Nephron progenitor cell (in vitro differentiated cells): ENCODE results near the gene SNAP23.

Experiments
- DNase-seq: peaks from one replicate; pipeline ENCODE4 v3.0.0; 2021
- H3K27ac Mint-ChIP-seq: 2 replicates; pipeline ENCODE4 v1.8.0; 2021; ENCODE audit warnings: mild to moderate bottlenecking, moderate library complexity, mixed read lengths
- H3K27me3 Mint-ChIP-seq: 2 replicates; pipeline ENCODE4 v1.8.0; 2021; ENCODE audit warnings: mild to moderate bottlenecking, low read depth, mixed read lengths; ENCODE audit not compliant: poor library complexity
- H3K36me3 Mint-ChIP-seq: 2 replicates; pipeline ENCODE4 v1.8.0; 2021; ENCODE audit warnings: low read depth, mixed read lengths
- H3K4me1 Mint-ChIP-seq: 2 replicates; pipeline ENCODE4 v1.8.0; 2021; ENCODE audit warnings: mixed read lengths
- H3K4me3 Mint-ChIP-seq: 2 replicates; pipeline ENCODE4 v1.8.0; 2021; ENCODE audit warnings: mild to moderate bottlenecking, moderate library complexity, mixed read lengths
- H3K9me3 Mint-ChIP-seq: 2 replicates; pipeline ENCODE4 v1.8.0; 2021; ENCODE audit warnings: mild to moderate bottlenecking, moderate library complexity, mixed read lengths
- TF ChIP-seq, protein P1 (sequence below): fragments of 200-600 bp; sonication (generic); IDR thresholded peaks from 2 replicates; pipeline ENCODE4 v1.5.0; 2021; ENCODE audit warnings: antibody characterized with exemption

SNAP23 gene

DNA sequence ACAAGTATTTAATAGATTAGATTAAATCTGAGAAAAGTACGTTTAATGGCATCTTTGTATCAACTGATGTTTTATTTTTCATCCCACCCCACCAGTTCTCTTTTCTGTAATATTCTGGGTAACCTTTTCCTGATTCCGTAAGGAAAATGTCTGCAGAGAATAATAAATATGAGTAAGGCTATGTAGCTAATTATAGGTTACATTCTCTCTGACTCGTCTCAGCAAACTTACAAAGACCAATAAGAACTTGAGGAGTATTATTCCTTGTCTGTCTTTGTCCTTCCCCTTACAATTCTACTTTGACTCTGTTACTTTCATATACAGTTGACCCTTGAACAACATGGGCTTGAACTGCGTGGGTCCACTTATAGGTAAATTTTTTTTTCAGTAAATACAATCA lies 12.1 kb downstream of the SNAP23 start:
- TF ChIP-seq, protein P1, sequence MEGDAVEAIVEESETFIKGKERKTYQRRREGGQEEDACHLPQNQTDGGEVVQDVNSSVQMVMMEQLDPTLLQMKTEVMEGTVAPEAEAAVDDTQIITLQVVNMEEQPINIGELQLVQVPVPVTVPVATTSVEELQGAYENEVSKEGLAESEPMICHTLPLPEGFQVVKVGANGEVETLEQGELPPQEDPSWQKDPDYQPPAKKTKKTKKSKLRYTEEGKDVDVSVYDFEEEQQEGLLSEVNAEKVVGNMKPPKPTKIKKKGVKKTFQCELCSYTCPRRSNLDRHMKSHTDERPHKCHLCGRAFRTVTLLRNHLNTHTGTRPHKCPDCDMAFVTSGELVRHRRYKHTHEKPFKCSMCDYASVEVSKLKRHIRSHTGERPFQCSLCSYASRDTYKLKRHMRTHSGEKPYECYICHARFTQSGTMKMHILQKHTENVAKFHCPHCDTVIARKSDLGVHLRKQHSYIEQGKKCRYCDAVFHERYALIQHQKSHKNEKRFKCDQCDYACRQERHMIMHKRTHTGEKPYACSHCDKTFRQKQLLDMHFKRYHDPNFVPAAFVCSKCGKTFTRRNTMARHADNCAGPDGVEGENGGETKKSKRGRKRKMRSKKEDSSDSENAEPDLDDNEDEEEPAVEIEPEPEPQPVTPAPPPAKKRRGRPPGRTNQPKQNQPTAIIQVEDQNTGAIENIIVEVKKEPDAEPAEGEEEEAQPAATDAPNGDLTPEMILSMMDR, result no peak
- DNase-seq, result no peak
- no peak overlapping the region for H3K27ac Mint-ChIP-seq
- H3K9me3 Mint-ChIP-seq, result no peaks in the 10 kb centered on the region
- H3K4me1 Mint-ChIP-seq, result peaks cover 10% of the 10 kb centered on the region
- H3K27me3 Mint-ChIP-seq, result no peaks in the 10 kb centered on the region
- no peak overlapping the region for H3K4me3 Mint-ChIP-seq
- H3K36me3 Mint-ChIP-seq, result peaks cover 11% of the 10 kb centered on the region

DNA sequence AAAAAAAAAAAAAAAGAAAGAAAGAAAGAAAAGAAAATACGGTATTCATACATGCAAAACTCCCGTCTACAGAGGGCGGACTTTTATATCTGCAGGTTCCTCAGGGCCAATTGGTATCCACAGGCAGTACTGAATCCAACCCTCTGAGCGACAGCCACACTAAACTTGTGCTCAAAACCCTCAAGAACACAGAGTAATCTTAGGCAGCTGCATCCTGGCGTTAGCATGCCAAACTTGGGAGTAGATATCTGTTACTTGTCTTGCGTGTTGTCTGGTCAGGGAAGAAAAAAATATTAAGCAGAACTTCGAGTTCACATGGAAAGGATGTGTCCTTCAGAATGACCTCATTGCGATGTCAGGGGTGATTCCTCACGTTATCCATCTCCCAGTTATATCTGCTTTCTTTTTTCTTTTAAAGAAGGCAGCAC lies 12.8 kb downstream of the SNAP23 start:
- no peaks in the 10 kb centered on the region for H3K9me3 Mint-ChIP-seq
- DNase-seq, result no peak
- H3K36me3 Mint-ChIP-seq, result peaks cover 19% of the 10 kb centered on the region
- no peak overlapping the region for H3K27ac Mint-ChIP-seq
- TF ChIP-seq, protein P1, result no peak
- no peak overlapping the region for H3K4me3 Mint-ChIP-seq
- H3K27me3 Mint-ChIP-seq, result no peaks in the 10 kb centered on the region
- peaks cover 10% of the 10 kb centered on the region for H3K4me1 Mint-ChIP-seq

DNA sequence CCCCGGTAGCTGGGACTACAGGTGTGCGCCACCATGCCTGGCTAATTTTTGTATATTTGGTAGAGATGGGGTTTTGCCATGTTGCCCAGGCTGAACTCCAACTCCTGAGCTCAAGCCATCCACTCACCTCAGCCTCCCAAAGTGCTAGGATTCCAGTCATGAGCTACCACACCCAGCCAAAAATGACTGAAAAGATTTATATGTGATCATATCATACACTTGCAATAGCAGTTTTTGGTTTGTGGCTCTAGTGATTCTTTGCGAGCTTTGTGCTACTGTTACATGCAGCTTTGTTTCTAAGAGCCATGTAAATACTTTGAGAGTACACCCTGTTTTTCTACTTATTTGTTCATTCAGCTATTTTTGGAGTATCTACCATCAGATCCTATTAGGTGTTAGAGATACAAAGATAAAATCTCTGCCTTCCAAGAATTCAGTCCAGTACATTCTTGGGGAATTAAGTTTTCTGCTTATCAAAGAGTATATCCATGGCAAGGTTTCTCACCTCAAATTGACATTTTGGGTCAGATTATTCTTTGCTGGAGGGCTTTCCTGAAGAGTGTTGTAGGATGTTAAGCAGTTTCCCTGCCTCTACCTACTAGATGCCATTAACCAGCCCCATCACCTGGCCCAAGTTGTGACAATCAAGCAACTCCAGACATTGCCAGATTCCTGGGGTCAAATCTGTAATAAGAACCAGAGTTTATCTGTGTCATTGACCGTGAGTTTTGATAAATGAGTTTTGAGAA lies 15.0 kb downstream of the SNAP23 start:
- H3K4me1 Mint-ChIP-seq, result peaks cover under 1% of the 10 kb centered on the region
- H3K27me3 Mint-ChIP-seq, result no peaks in the 10 kb centered on the region
- H3K36me3 Mint-ChIP-seq, result peaks cover 35% of the 10 kb centered on the region
- no peak for DNase-seq
- H3K27ac Mint-ChIP-seq, result no peak overlapping the region
- TF ChIP-seq, protein P1, result no peak
- no peaks in the 10 kb centered on the region for H3K9me3 Mint-ChIP-seq
- no peak overlapping the region for H3K4me3 Mint-ChIP-seq

DNA sequence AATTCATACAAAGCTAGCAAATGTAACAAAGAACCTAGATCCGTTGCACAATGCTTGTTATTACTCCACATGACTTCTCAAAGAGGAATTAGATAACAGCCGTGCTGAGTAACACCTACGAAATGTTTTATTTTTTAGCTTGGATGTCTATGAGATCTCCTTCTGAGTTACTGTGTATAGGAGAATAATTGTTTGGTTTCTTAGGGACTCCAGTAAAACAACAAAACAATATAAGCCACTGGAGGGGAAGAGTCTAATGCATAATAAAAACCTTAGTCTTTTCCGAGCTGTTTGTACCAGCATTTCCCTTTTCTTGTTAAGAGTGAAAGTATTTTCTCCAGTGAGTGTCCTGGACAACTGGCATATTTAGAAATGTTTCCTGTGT lies 15.6 kb downstream of the SNAP23 start:
- H3K9me3 Mint-ChIP-seq, result no peaks in the 10 kb centered on the region
- H3K36me3 Mint-ChIP-seq, result peaks cover 41% of the 10 kb centered on the region

DNA sequence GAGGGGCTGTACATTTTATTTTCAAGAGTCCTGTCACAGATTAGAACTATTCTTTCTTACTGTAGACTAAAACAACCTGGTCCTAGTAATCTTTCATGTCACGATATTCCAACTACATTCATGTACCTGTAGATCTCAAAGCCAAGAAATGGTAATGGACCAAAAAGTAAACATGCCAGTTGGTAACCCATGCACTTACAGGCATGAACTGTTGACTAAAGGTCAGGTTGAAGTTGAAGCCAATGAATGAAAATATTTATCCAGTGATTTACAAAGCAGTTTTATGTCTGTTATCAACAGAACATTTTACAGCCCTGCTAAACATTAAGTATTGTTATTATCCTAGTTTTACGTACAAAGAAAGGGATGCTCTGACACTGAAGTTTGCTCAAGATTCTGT lies 27.9 kb downstream of the SNAP23 start:
- TF ChIP-seq, protein P1, result no peak

More for the DNA sequence above, 15.6 kb downstream of the SNAP23 start:
- H3K4me1 Mint-ChIP-seq, result no peaks in the 10 kb centered on the region
- H3K27me3 Mint-ChIP-seq, result no peaks in the 10 kb centered on the region
- no peak overlapping the region for H3K4me3 Mint-ChIP-seq
- TF ChIP-seq, protein P1, result no peak
- H3K27ac Mint-ChIP-seq, result no peak overlapping the region
- DNase-seq, result no peak

DNA sequence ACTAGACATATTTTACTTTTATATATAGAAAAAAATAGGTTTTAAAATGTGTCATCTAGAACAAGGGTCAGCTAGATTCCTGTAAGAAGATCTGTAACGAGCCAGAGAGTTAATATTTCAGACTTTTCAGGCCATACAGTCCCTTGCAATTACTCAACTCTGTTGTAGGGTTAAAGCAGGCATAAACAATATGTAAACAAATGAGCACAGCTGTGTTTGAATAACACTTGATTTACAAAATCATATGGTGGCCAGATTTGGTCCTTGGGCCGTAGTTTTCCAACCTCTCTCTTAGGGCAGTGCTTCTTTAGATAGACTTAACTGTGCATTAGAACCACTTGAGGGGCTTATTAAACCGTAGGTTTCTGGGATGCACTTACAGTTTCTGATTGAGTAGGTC lies 33.5 kb downstream of the SNAP23 start:
- DNase-seq, result no peak
- no peak overlapping the region for H3K4me3 Mint-ChIP-seq
- H3K9me3 Mint-ChIP-seq, result no peaks in the 10 kb centered on the region
- H3K36me3 Mint-ChIP-seq, result peaks cover 40% of the 10 kb centered on the region
- H3K27ac Mint-ChIP-seq, result no peak overlapping the region
- H3K27me3 Mint-ChIP-seq, result no peaks in the 10 kb centered on the region
- no peaks in the 10 kb centered on the region for H3K4me1 Mint-ChIP-seq
- TF ChIP-seq, protein P1, result no peak

More for the DNA sequence above, 27.9 kb downstream of the SNAP23 start:
- H3K27ac Mint-ChIP-seq, result no peak overlapping the region
- H3K4me1 Mint-ChIP-seq, result no peaks in the 10 kb centered on the region
- no peak for DNase-seq
- H3K4me3 Mint-ChIP-seq, result no peak overlapping the region
- peaks cover 49% of the 10 kb centered on the region for H3K36me3 Mint-ChIP-seq
- no peaks in the 10 kb centered on the region for H3K9me3 Mint-ChIP-seq
- no peaks in the 10 kb centered on the region for H3K27me3 Mint-ChIP-seq
